Ishikawa (cell line): Measurements from ENCODE around the gene SH3BP4.

Experiments used
- CEBPB ChIP-seq: IDR thresholded peaks from 2 replicates; pipeline ENCODE4 v1.6.1; 2012
- CREB1 ChIP-seq: IDR thresholded peaks from 2 replicates; pipeline ENCODE4 v1.6.1; 2012; ENCODE audit warnings: low read depth
- EGR1 ChIP-seq: IDR thresholded peaks from 2 replicates; pipeline ENCODE4 v1.6.1; 2012
- EP300 ChIP-seq: IDR thresholded peaks from 2 replicates; pipeline ENCODE4 v1.6.1; 2012; ENCODE audit warnings: borderline replicate concordance
- FOXM1 ChIP-seq: IDR thresholded peaks from 2 replicates; pipeline ENCODE4 v1.6.1; 2012; ENCODE audit warnings: low read depth, borderline replicate concordance
- MAX ChIP-seq: IDR thresholded peaks from 2 replicates; pipeline ENCODE4 v1.6.1; 2012
- NFIC ChIP-seq: IDR thresholded peaks from 2 replicates; pipeline ENCODE4 v1.6.1; 2012
- RAD21 ChIP-seq: IDR thresholded peaks from 2 replicates; pipeline ENCODE4 v1.6.1; 2012; ENCODE audit warnings: low read depth
- REST ChIP-seq: IDR thresholded peaks from 2 replicates; pipeline ENCODE4 v1.6.1; 2012; ENCODE audit warnings: low read depth, mild to moderate bottlenecking
- TAF1 ChIP-seq: IDR thresholded peaks from 2 replicates; pipeline ENCODE4 v1.6.1; 2012; ENCODE audit warnings: low read depth, mild to moderate bottlenecking
- TCF12 ChIP-seq: IDR thresholded peaks from 2 replicates; pipeline ENCODE4 v1.6.1; 2012; ENCODE audit warnings: low read depth
- TEAD4 ChIP-seq: IDR thresholded peaks from 2 replicates; pipeline ENCODE4 v1.6.1; 2012
- USF1 ChIP-seq: IDR thresholded peaks from 2 replicates; pipeline ENCODE4 v1.6.1; 2012
- YY1 ChIP-seq: IDR thresholded peaks from 2 replicates; pipeline ENCODE4 v1.6.1; 2012; ENCODE audit warnings: low read depth
- ZBTB7A ChIP-seq: IDR thresholded peaks from 2 replicates; pipeline ENCODE4 v1.6.1; 2012; ENCODE audit warnings: low read depth

Gene SH3BP4

GRCh38 chr2:235094457-235094856 is 142.6 kb downstream of the SH3BP4 start:
- no peak for TF ChIP-seq YY1
- no peak for TF ChIP-seq TCF12
- no peak for TF ChIP-seq EGR1
- no peak for TF ChIP-seq MAX
- TF ChIP-seq TEAD4, result no peak
- TF ChIP-seq EP300, result no peak
- no peak for TF ChIP-seq FOXM1
- TF ChIP-seq USF1, result no peak
- no peak for TF ChIP-seq TAF1
- TF ChIP-seq NFIC, result no peak
- TF ChIP-seq CREB1, result no peak
- no peak for TF ChIP-seq CEBPB
- TF ChIP-seq ZBTB7A, result no peak
- no peak for TF ChIP-seq RAD21
- TF ChIP-seq REST, result no peak

- TF ChIP-seq YY1 (no peak), TCF12 (no peak), TEAD4 (no peak), TAF1 (no peak), NFIC (no peak), MAX (no peak), FOXM1 (no peak), ZBTB7A (no peak), EGR1 (no peak), EP300 (no peak), CREB1 (no peak)
Observed at GRCh38 chr2:235095569-235095968, 143.8 kb downstream of the SH3BP4 start.

GRCh38 chr2:235096447-235096846 is 144.6 kb downstream of the SH3BP4 start:
- no peak for TF ChIP-seq CREB1
- TF ChIP-seq FOXM1, result no peak
- TF ChIP-seq REST, result no peak
- no peak for TF ChIP-seq NFIC
- TF ChIP-seq USF1, result no peak
- TF ChIP-seq RAD21, result no peak
- no peak for TF ChIP-seq EP300
- no peak for TF ChIP-seq TAF1
- no peak for TF ChIP-seq TEAD4

GRCh38 chr2:235097196-235097595 is 145.4 kb downstream of the SH3BP4 start:
- no peak for TF ChIP-seq YY1

GRCh38 chr2:235098269-235098668 is 146.5 kb downstream of the SH3BP4 start:
- TF ChIP-seq NFIC (no peak), RAD21 (peak; percentile 17; the same call in 1 of the 2 replicates)

- peak; percentile 62 for TF ChIP-seq TEAD4
- TF ChIP-seq CREB1, result no peak
- TF ChIP-seq FOXM1, result no peak
Observed at GRCh38 chr2:235098736-235099494, 147.1 kb downstream of the SH3BP4 start.

- no peak for TF ChIP-seq YY1
- no peak for TF ChIP-seq EP300
- TF ChIP-seq NFIC, result no peak
- TF ChIP-seq CREB1, result no peak
- no peak for TF ChIP-seq USF1
- no peak for TF ChIP-seq TAF1
- no peak for TF ChIP-seq EGR1
- TF ChIP-seq TCF12, result no peak
- TF ChIP-seq RAD21, result no peak
- no peak for TF ChIP-seq ZBTB7A
- TF ChIP-seq TEAD4, result no peak
- TF ChIP-seq MAX, result no peak
- TF ChIP-seq FOXM1, result no peak
- no peak for TF ChIP-seq CEBPB
- TF ChIP-seq REST, result no peak
Observed at GRCh38 chr2:235102896-235103295, 151.1 kb downstream of the SH3BP4 start.
